Osteoblast (primary cell): Measurements from ENCODE around the gene SLC7A6OS. TPM values are rescaled to one million over a fixed set of nuclear protein-coding genes. Genes with fewer than 3 reads are reported as not detected.
A peak's percentile ranks its signal among the peaks of the same experiment; 100 is the strongest.

Experiments
- DNase-seq: peaks from one replicate; pipeline ENCODE4 v3.0.0; 2011; ENCODE audit warnings: low spot score, mixed read lengths; ENCODE audit not compliant: insufficient read length; ENCODE audit errors: missing footprints
- H2AFZ ChIP-seq: 2 replicates; pipeline ENCODE4 v1.6.0; 2011; ENCODE audit warnings: mild to moderate bottlenecking, low read length
- H3K27ac ChIP-seq: 2 replicates; pipeline ENCODE4 v1.5.1; 2011; ENCODE audit warnings: mild to moderate bottlenecking, low read depth, low read length, moderate library complexity
- H3K27me3 ChIP-seq: 2 replicates; pipeline ENCODE4 v1.6.0; 2012; ENCODE audit warnings: mild to moderate bottlenecking, control low read depth, inconsistent platforms, low read length, moderate library complexity; ENCODE audit not compliant: insufficient read depth
- H3K36me3 ChIP-seq: 2 replicates; pipeline ENCODE4 v1.5.1; 2011; ENCODE audit warnings: mild to moderate bottlenecking, low read length, control low read depth, moderate library complexity; ENCODE audit not compliant: insufficient read depth
- H3K4me1 ChIP-seq: 2 replicates; pipeline ENCODE4 v1.5.1; 2011; ENCODE audit warnings: mild to moderate bottlenecking, low read length, control low read depth, moderate library complexity; ENCODE audit not compliant: insufficient read depth
- H3K4me2 ChIP-seq: 2 replicates; pipeline ENCODE4 v1.6.0; 2011; ENCODE audit warnings: mild to moderate bottlenecking, low read length; ENCODE audit not compliant: insufficient read depth
- H3K4me3 ChIP-seq: fragments of 200-600 bp; sonication (generic); 3 replicates; pipeline ENCODE4 v1.5.1; 2012; ENCODE audit warnings: mild to moderate bottlenecking, low read length, inconsistent platforms; ENCODE audit not compliant: insufficient read depth
- H3K79me2 ChIP-seq: 2 replicates; pipeline ENCODE4 v1.6.0; 2012; ENCODE audit warnings: mild to moderate bottlenecking, low read length, control low read depth, inconsistent platforms; ENCODE audit not compliant: insufficient read depth
- H3K9me3 ChIP-seq: 2 replicates; pipeline ENCODE4 v1.5.1; 2011; ENCODE audit warnings: low read depth, low read length, control low read depth
- H4K20me1 ChIP-seq: 2 replicates; pipeline ENCODE4 v1.6.0; 2012; ENCODE audit warnings: mild to moderate bottlenecking, low read length, control low read depth; ENCODE audit not compliant: insufficient read depth
- CTCF ChIP-seq: IDR thresholded peaks from 2 replicates; pipeline ENCODE4 v1.5.1; 2011; ENCODE audit warnings: mild to moderate bottlenecking, low read depth, low read length, moderate library complexity; ENCODE audit errors: extremely low read depth
- total RNA-seq: library from RNA; depleted of rRNA; stranded (reverse); fragments of >200 nt; gene quantifications from 2 replicates; pipeline ENCODE4 v1.2.3, GENCODE V29; 2012

Gene SLC7A6OS
- total RNA-seq, 1 donor = 12.3 TPM

DNA sequence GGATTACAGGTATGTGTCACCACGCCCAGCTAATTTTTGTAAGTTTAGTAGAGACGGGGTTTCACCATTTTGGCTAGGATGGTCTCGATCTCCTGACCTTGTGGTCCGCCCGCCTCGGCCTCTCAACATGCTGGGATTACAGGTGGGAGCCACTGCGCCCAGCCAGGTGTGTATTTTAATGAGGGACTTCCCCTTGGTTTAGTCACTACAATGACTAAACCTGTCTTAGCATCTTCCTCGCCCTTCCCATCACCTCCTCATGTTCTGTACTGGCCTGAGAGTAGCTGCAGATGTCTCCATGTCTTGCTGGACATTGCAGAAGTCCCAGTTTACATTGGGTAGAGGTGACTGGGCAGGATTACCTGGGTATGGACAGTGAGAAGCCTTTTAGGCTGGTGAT lies 36.9 kb downstream of the SLC7A6OS start:
- Histone ChIP-seq H3K4me2 (no peak overlapping the region), H3K9me3 (no peaks in the 10 kb centered on the region), H3K27me3 (no peaks in the 10 kb centered on the region), H3K27ac (no peak overlapping the region), H2AFZ (no peak overlapping the region), H4K20me1 (peaks cover 63% of the 10 kb centered on the region), H3K36me3 (peaks cover 55% of the 10 kb centered on the region), H3K79me2 (peaks cover 76% of the 10 kb centered on the region), H3K4me1 (peaks cover 4% of the 10 kb centered on the region), H3K4me3 (no peak overlapping the region)
- TF ChIP-seq CTCF = no peak
- DNase-seq = no peak

DNA sequence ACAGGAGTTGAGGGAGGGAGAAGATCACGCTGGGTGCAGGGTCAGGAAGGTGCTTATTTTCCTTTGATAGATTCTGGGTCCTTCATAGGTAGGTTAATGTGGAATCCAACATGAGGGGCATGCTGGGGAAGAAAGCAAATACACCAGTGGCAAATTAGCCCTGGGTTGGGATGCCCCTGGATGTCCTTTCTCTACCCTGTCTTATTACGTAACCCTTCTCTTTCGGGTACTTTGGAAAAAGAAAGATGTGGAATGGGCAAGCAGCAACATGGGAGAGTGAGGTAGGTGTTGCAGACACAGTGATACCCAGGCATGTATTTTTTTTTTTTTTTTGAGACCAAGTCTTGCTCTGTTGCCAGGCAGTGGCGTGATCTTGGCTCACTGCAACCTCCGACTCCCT lies 37.3 kb downstream of the SLC7A6OS start:
- no peak for TF ChIP-seq CTCF
- Histone ChIP-seq H3K27me3 (no peaks in the 10 kb centered on the region), H3K9me3 (no peaks in the 10 kb centered on the region)

DNA sequence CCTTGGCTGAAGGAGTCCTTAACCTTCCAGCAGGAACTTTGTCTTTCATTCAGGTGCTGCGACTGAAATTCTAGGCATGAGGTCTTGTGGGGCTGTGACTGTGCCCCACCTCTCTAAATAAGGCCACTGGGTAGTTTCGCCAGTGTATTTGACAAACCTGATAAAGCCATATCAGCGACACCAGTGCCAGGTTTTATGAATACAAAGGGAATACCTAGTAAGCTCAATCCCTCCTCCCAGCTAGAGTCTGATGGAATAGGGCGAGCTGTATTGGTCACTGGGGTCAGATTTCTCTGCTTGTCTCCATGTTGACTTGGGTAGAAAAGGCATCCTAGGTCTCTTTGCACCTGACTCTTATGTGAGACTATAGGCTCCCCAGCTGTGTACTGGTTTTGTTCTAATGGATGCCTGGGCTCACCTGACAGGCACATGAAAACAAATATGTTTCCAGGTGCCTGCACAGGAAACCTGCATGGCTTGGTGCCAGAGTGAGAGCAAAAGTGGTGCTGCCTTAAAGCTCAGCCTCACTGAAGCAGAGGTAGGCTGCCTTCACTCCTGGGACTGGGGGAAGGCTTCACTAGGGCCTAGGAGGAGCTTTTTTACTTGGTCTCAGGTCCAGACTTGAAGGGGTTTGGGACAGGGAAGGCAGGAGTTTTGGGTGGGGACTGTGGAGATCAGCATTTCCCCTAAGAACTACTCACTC lies 38.1 kb downstream of the SLC7A6OS start:
- DNase-seq = no peak
- Histone ChIP-seq H3K79me2 (peaks cover 88% of the 10 kb centered on the region), H3K4me1 (peaks cover 12% of the 10 kb centered on the region), H2AFZ (no peak overlapping the region), H3K9me3 (no peaks in the 10 kb centered on the region), H3K4me3 (no peak overlapping the region), H4K20me1 (peaks cover 71% of the 10 kb centered on the region), H3K36me3 (peaks cover 64% of the 10 kb centered on the region), H3K27me3 (no peaks in the 10 kb centered on the region), H3K27ac (no peak overlapping the region), H3K4me2 (no peak overlapping the region)
- no peak for TF ChIP-seq CTCF

More for the DNA sequence above, 37.3 kb downstream of the SLC7A6OS start:
- Histone ChIP-seq H3K4me1 (peaks cover 4% of the 10 kb centered on the region), H3K27ac (no peak overlapping the region), H3K4me2 (no peak overlapping the region), H3K4me3 (no peak overlapping the region), H2AFZ (no peak overlapping the region), H3K79me2 (peaks cover 80% of the 10 kb centered on the region), H3K36me3 (peaks cover 57% of the 10 kb centered on the region), H4K20me1 (peaks cover 64% of the 10 kb centered on the region)
- no peak for DNase-seq

GRCh38 chr16:68270353-68270752 lies 40.4 kb downstream of the SLC7A6OS start:
- Histone ChIP-seq H4K20me1 (peaks cover 72% of the 10 kb centered on the region), H3K36me3 (peaks cover 53% of the 10 kb centered on the region)
- no peak for TF ChIP-seq CTCF

More at GRCh38 chr16:68270353-68270752, 40.4 kb downstream of the SLC7A6OS start:
- DNase-seq = no peak
- Histone ChIP-seq H3K4me1 (peaks cover 25% of the 10 kb centered on the region), H3K4me2 (no peak overlapping the region), H3K27ac (peak overlapping the region; percentile 35), H3K4me3 (no peak overlapping the region), H3K27me3 (no peaks in the 10 kb centered on the region), H3K79me2 (peaks cover 96% of the 10 kb centered on the region), H2AFZ (no peak overlapping the region), H3K9me3 (no peaks in the 10 kb centered on the region)
